NCI-H128 (cell line): ENCODE results near the gene CHI3L1.

ENCODE experiments used
- DNase-seq: peaks from one replicate; lab custom pipeline; 2025; ENCODE audit not compliant: unreplicated experiment; lab: John Stamatoyannopoulos, UW

The CHI3L1 gene

DNA sequence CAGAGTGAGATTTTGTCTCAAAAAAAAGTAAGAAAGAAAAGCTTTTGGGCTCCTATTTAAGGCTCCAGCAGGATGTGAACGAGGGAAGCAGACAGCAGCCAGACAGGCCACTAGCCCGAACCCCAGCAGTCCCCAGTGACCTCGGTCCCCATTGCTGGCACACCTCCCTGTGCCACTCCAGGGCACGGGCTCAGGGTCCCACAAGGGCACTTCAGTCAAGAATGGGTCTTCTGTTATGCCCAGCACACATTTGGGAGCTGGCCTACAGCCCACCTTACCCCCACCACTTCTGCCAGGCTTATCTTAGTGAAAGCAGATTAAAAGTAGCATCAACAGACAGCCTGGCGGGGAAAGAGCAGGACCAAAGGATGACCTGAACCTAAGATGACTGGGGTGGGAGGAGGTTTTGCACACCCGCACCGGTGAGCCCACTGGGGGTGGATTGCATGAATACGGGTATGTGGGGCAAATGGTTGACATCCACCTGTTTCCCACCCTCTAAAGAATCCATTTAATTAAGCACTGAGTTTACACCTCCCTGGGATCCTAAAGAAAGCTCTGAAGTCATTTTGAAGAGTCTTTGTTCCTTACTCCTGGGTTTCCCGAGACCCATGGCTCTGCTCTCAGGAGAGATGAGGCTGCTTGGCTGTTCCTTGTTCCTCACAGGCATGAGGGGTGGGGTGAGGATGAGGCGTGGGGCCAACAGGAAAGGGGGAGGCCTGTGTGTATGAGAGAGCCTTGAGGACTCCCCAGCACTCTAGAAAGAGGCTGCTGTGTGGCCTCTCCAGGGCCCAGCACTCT, 4.7 kb downstream of the CHI3L1 start:
- no peak for DNase-seq

DNA sequence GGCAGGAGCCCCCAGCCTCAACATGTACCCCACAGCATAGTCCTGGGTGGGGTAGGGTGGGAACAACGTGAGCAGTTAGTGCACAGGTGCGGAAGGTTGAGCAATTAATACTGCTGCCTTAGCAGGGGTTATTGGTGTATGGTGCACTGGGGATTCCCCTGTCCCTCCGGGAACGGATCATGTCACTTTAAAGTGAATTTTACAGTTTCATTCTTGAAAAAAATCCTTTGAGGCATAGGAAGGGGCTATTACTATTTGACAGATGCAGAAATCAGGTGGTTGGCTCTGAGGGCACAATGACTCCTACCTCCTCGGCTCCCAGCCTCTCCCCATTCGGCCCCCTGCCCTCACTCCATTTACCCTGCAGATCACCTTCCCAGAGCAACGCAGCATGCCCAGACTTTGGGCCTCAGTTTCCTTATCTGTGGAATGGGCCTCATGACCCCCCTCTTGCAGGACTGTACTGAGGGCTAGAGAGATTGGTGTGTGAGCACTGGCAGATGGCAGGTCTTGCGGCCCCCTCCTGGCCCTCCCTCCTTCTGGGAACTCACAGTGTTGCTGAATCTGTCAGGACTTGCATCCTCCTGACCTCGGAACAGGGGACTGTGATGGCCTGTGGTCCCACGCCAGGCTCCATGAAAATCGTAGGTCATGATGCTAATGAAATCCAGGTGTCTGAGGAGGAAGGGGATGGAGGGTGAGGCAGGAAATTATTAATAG, 5.7 kb downstream of the CHI3L1 start:
- DNase-seq, result no peak

DNA sequence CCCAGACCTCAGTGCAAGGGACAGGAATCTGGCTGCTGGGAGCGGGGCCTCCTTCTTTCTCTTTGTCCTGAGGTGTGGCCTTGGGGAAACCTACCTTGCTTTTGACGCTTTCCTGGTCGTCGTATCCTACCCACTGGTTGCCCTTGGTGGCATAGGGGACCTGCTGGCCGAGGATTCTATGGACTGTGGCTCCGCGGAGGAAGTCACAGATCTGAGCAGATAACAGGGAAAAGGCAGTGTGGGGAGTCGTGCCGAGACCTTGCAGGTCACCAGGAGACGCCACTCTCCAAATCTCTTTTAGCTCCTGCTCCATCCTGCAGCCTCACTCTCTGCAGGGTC, 6.9 kb downstream of the CHI3L1 start:
- DNase-seq, result no peak

DNA sequence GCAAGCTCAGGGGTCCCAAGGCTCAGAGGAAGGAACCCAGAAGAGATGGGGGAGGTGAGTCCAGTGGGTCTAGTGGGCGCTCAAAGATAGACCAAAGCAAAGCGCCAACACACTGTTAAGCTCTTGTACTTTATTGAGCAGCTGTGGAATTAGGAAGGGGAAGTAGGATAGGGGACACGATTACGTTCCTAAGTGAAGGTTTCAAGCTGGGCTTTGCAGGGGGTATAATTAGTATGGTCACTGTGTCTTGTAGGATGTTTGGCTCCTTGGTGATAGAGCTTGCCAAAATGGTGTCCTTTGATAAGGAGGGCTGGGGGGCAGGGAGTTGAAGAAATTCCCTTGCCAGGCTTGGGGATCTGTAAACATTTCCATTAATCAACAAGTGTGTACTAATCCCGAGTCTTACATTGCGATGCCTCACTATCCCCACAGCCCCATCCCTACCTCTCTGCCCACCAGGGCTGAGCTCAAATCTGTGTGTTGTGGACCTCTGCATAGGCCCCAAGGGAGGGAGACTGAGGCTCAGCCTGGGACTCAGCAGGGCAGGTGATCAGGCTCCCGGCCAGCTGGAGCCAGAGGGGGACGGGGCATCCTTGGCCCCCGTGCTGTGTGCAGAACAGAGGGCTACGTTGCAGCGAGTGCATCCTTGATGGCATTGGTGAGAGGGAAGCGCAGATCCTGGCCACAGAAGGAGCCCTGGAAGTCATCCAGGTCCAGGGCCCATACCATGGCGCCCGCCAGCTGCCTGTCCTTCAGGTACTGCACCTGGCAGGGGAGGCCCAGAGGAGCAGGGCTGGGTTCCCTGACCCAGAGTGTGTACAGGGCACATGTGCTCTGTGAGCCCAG, 7.5 kb downstream of the CHI3L1 start:
- no peak for DNase-seq

DNA sequence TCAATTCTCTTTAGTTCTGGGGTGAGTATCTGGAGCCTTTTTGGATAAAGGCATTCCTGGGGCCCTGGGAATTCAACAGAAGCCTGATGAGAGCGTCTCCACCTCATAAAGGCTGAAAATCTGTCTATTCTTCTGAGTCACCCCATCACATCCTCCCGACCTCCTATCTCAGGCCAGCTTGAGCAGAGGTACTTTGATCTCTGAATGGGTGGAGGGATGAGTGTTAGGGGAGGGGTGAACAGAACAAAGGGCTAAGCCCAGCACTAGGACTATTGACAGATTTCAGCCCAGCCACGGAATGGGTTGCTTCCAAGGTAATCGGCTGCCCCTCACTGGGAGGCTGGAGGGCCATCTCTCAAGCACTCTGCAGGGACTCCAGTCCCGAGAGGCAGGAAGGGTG, 8.4 kb downstream of the CHI3L1 start:
- no peak for DNase-seq

DNA sequence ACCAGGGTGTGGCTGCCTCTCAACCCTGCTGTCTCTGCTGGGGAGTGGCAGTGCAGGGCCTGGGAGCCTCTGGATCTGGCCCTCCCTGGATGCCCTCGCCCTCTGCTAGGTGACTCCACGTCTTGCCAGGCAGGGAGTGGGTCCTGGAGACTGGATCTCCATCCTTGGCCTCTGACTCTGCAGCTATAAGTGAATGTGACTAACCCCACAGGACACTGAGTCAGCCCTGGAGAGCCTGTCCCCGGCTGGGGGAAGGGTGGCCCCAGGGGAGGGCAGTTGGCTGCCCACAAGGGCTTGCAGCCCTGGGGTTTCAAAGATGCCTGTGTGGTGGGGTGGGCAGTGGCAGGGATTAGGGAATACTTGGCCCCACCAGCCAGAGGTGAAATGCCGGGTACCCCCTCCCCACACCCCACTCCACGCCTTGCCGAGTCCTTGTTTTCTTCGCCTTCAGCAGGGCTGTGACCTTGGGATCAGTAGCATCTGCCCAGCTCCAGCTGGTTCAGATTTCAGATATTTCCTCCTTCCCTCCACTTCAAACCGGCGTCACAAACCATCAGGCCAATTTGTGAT, 8.9 kb downstream of the CHI3L1 start:
- no peak for DNase-seq

DNA sequence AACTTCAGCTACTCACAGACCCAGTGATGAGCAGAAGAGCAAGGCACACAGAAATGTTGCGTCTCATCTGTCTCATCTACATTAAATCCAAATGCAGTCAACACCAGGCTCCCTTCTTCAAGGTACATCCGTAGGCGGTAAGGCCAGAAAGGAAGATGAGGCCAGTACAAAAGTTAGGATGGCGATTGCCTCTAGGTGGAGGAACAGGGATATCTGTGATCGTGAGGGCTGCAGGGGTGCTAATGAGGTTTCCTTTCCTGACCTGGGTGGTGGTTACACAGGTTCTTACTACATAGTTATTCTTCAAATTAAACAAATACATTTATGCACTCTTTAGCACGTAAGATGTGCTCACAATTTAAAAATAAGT, 9.5 kb downstream of the CHI3L1 start:
- no peak for DNase-seq

DNA sequence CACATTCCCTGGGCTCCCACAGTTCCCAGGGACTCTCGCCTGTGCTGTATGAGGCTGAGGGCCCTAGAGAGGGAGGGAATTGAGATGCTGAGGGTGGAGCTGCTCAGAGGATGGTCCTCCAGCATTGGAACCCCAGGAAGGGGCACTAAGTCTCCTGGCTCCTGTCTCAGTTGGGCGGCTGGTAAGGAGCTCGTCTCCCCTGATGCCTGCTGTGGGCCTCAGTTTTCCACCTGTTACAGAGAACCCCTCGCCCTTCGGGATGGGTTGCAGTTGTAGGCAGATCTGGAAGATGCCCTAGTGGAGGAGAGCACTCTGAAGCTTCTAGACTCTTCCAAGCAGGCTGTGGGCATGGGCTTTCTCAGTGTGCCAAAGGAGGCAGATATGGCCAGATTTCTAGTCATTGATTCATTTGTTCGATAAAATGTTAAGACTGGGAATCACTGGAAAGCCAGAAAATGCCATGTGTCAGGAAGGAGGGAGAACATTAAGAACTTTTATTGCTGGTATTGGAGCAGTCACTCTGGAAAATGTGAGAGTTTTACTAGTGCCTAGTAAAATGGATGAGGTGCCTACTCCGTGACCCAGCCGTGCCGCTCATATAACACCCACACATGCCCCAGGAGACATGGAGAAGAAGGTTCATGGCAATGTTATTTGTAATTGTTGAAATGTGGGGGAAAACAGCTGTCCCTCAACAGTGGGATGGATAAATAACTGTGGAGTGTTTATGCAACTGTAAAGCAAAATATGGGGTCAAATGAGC, 10.1 kb downstream of the CHI3L1 start:
- DNase-seq, result no peak

DNA sequence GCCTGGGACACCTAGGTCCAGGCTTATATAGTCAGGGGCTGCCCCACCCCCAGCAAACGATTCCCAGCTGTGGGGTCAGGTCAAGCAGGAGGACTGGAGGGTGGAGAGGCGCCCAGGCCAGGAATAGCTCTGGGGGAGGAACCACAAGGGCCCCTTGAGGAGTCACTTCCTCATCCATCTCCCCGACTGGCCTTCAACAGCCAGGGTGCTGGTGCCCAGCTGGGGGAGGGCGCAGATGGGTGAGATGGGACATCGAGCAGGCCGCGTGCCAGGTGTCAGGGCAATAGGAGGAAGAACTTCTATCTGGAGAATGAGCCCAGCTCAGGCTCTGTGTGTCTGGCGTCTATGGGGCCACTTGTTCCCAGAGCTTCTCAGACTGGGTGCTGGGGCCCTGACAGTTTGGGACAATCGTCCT, 10.7 kb downstream of the CHI3L1 start:
- no peak for DNase-seq

DNA sequence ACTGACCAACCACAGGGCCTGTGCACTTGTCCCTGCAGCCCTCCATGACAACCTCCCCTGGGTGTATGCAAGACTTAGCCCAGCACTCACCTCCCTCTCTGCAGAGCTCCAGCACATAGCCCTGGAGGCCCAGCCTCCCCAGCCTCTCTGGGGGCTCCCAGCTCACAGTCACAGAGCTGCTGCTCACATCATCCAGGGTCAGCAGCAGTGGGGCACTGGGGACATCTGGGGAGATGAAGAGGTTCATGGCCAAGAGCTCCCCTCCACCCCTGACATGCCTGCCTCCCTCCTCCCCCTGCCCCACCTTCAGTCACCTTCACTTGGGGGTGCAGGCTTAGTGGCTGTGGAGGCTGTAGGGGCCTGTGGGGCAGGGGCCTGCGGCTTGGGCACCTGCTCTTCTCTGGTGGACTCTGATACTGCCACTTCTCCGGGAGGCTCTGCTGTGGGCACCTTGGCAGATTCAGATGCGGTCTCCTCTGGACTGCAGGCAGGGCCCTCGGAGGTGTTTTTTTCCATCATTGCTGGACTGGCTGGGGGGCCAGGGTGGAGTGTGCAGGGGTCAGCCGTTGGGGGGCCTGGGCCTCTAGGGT, 11.2 kb downstream of the CHI3L1 start, which contains the start of gene MYBPH:
Gene MYBPH (minus strand): TSS at position 590 of the 590 bp plus-strand sequence. CDS start 71 bp downstream, at position 519.
- DNase-seq, result no peak

DNA sequence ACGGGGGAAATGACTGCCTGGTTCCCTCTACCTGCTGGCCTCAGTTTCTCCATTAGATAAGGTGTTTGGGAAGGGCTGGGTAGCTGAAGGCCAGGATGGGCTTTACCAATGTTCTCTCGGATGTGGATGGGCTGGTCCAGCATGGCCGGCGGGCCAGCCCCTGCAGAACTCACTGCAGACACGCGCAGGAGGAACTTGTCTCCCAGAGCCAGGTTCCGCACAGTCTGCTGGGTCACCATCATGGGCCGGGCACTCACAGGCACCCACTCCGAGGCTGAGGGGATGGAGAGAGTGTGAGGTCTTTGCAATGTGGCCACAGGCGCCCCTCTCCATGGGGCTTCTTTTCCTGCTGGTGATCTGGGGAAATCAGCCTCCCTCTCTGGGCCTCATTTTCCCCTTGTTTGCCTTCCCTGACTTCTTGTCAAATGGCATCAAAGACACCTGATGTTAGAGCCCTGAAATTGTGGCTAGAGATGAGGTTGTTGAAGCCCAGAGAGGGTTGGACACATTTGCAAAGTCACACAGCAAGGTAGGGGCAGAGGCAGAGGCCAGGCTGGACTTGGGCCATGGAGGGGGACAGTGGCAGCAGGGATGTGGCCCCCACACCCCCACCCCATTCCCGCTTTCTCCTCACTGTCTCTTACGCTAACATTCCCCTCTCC, 12.0 kb downstream of the CHI3L1 start:
- no peak for DNase-seq

DNA sequence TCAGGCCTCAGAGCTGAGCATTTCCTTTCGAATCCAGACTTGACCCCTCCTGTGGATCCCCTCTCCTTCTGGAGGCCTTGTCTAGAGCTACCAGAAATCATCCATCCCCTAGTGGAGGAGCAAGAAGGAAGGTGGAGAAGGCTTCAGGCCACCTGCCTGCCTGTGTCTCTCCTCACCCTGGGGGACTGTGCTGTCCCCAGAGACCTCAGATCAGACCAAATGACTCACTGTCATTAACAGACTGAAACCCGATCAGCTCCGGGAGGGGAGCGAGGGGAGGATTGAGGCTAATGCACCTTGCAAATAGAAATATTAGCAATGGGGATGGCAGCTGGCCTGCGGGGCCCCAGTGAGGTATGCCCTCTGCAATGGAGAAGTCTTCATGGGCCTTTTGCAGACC, 12.9 kb downstream of the CHI3L1 start:
- DNase-seq, result peak; percentile 40

DNA sequence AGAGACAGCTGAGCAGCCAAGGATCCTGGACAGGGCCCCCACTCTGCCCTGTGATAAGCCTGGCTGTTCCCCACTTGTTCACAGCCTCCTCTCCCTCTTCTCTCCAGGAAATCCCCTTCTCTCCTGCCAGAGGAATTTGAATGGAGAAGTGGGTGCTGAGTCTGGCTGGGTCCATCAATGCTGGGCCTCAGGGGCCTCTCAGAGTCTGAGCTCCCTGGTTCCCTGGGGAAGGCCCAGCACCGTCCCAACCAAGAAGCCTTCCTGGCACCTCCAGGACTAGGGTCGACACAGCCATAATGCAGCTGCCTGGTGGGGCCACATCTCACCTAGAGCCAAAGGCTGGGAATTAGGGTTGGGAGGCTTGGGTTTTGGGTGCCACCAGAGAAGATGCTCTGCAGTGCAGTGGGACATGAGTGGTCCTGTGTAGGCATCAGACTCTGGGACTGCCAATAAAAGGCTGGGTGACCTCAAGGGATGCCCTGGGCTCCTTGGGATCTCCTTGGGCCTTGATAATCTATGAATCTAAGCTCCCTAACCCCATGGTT, 13.4 kb downstream of the CHI3L1 start:
- DNase-seq, result no peak

DNA sequence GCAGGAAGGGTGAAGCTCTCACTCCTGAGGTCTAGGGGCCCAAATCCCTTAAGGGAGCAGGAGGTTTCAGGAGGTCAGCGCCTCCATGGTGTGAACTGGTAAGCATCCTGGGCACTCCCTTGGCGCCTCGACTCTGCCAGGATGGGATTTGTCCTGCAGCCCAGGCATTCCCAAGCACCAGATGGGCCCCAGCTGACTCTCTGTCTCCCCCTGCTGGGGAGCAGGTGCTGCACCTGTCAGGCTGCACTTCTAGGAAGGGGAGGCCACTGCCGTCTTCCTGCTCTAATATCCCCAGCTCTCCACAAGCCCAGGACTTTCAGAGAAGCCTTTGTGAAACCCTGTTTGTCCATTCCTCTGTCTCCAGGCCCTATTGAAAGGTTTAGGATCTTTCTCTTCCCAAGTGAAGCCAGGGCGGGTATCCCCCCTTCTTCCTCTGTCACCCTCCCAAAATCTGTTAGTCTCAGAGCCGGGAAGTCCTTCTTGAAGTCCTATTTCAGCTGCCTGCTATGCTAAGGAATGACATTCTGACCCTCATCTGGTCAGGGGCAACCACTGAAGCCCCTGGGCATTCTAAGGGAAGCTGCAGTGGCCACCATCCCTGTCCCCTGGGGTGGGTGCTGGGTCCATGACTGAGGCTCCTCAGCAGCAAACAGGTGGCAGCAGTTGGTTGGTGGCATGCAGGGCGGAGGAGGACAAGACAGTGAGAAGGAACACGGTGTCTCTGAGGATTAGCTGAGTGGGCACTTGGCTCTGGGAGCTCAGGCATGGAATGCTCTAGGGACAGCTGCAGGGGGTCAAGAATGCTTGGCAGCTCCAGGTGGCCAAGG, 14.1 kb downstream of the CHI3L1 start:
- DNase-seq, result peak; percentile 57

DNA sequence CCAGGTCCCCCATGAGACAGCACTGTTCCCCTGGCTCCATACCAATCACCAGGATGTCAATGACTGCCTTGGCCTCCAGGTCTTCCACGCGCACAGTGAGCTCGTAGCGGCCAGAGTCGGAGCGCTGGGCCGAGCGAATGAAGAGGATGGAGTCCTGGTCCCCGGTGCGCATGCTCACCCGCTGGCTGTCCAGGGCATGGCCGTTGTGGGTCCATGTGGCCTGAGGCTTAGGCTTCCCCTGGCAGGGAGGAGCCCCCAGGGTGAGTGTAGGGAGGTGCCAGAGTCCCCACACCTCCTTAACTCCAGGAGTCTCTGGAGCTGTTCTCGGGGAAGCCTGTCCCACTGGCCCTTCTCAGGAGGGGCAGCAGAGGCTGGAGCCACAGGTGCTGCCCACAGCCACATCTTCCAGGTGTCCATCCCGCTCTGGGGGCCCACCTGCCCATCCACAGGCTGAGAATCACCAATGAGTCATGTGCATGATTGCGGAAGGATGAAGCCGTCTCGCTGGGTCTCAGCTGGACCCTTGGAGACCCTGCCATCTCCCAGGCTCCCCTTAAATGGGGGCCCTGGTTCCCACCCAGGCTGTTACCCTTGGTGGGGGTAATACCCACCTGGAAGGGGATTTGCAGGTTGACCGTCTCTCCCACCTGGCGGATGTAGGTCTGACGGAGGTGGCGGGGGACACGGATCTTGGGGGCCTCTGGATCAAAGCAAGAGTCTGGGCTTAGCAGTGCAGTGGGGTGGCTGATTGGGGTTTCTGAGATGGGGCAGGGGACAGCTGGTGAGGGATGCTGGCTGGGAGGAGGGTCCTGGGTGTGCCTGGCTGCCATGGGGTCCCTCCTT, 14.9 kb downstream of the CHI3L1 start:
- DNase-seq, result no peak

DNA sequence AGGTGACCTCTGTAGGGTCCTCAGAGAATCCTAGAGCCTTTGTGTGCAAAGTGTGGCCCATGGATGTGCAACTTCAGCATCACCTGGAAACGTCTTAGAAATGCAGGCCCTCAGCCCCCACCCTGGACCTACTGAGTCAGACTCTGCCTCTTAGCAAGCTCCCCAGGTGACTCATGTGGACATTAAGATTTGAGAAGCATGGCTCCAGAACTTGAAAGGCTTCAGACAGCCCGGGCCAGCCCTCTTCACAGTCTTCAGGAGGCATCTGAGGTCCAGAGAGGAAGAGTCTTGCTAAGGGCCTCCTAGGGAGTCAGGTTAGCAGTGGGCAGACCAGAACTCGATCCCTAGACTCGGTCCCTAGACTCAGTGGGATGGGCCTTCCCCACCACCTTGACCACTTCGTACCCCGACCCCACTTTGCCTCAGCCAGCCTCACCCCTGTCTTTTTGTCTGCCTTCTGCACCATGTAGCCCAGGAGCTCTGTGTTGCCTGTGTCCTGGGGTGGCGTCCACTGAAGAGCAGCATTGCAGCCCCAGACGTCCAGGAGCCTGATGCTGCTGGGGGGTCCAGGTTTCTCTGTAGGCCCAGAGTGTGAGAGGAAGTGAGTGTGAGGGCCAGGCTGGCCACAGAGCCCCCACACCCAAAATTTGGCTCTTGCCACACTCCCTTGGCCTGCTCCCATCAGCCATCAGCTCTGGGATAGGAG, 15.7 kb downstream of the CHI3L1 start:
- no peak for DNase-seq
